Lower lobe of right lung (tissue), 2 donors: ENCODE results near the gene RAF1. TPM values are rescaled to one million over a fixed set of nuclear protein-coding genes. Genes with fewer than 3 reads are reported as not detected.
A peak's percentile ranks its signal among the peaks of the same experiment; 100 is the strongest.

Experiments
- ATAC-seq, 2 donors: fragments of 200-7000 bp; cut with Tn5 transposase; one replicate each; pipeline ENCODE4 v1.9.1; 2020 to 2022; ENCODE audit warnings: mild to moderate bottlenecking in 2 of 2, moderate library complexity in 2 of 2
- DNase-seq: peaks from one replicate; pipeline ENCODE4 v3.0.0-alpha.2; 2020
- H3K27ac ChIP-seq: fragments of 200-600 bp; one replicate; pipeline ENCODE4 v1.8.0; 2022
- H3K27me3 ChIP-seq: fragments of 200-600 bp; one replicate; pipeline ENCODE4 v1.8.0; 2022; ENCODE audit warnings: low read depth
- H3K36me3 ChIP-seq: fragments of 200-600 bp; one replicate; pipeline ENCODE4 v1.8.0; 2022; ENCODE audit warnings: mild to moderate bottlenecking
- H3K4me1 ChIP-seq: fragments of 200-600 bp; one replicate; pipeline ENCODE4 v1.8.0; 2022
- H3K4me3 ChIP-seq: fragments of 200-600 bp; one replicate; pipeline ENCODE4 v1.8.0; 2022; ENCODE audit warnings: mild to moderate bottlenecking
- H3K9me3 ChIP-seq: fragments of 200-600 bp; one replicate; pipeline ENCODE4 v1.8.0; 2022
- CTCF ChIP-seq: fragments of 200-600 bp; IDR thresholded peaks from one replicate; pipeline ENCODE4 v1.8.0; 2022; ENCODE audit warnings: antibody characterized with exemption, mild to moderate bottlenecking
- intact Hi-C: fragments of 100-400 bp; cut with DNase I; formaldehyde crosslinking; loops from one replicate; pipeline ENCODE4 v1.11.0; 2022
- total RNA-seq: library from RNA; stranded (reverse); fragmentation: NEBNext Ultra II Directional; extraction: Animal tissue kit (Norgen Biotek cat#: 25700); gene quantifications from one replicate; pipeline ENCODE4 v1.2.1, GENCODE V29; 2021
- donor health status: DM: no; HTN: yes; CAD: no; lungs with severe emphysema.

The RAF1 gene
- total RNA-seq, 1 donor from 2014 or later = 92.7 TPM

- intact Hi-C loops = no loop called here
- ATAC-seq (no peak), DNase-seq (no peak)
- Histone ChIP-seq H3K27ac (no peak overlapping the region), H3K9me3 (no peaks in the 10 kb centered on the region), H3K27me3 (no peaks in the 10 kb centered on the region), H3K4me3 (no peak overlapping the region), H3K4me1 (no peaks in the 10 kb centered on the region), H3K36me3 (peaks cover 100% of the 10 kb centered on the region)
- no peak for TF ChIP-seq CTCF
Observed at GRCh38 chr3:12585970-12586369, 77.9 kb downstream of the RAF1 start.

DNA sequence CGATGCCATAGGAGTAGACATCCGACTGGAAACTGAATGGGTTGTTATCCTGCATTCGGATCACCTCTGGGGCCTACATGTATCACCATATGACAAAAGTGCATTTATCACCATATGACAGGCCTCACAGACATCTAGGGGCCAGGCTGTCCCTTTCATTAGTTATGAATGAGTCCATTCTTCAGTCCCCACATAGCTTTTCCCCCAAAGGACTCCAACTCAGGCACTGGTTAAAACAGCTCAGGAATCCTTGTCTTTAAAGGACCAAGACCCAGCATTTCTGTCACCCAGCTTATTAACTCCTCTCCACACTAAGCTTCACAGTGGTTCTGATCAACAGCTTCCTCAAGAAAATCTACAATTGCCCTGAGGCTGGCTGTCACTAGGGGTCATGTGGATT is 78.7 kb downstream of the RAF1 start:
- no peak for DNase-seq
- TF ChIP-seq CTCF = no peak
- H3K4me1 ChIP-seq = no peaks in the 10 kb centered on the region
- no peak overlapping the region for H3K27ac ChIP-seq
- H3K4me3 ChIP-seq = no peak overlapping the region
- no peaks in the 10 kb centered on the region for H3K27me3 ChIP-seq
- H3K36me3 ChIP-seq = peaks cover 100% of the 10 kb centered on the region
- no peaks in the 10 kb centered on the region for H3K9me3 ChIP-seq
- intact Hi-C loops = no loop called here
- no peak for ATAC-seq

DNA sequence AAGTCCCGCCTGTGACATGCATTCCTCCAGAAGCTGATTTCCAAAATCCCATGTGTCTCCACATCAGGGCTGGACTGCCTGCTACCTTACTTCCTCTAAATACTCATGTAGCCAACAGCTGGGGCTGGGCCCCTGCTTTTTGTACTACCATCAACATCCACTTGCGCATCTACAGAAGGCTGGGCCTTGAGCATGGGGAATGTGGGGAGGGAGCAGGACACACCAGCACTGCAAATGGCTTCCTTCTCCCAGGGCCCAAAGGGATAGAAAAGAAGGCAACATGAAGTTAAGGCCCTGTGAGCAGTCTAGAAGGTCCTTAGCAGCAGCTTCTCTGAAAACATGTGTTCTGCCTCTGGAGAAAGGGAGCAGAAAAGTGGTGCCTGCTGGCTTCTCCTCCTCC is 79.8 kb downstream of the RAF1 start:
- Histone ChIP-seq H3K4me1 (no peaks in the 10 kb centered on the region), H3K27ac (no peak overlapping the region), H3K9me3 (no peaks in the 10 kb centered on the region), H3K27me3 (no peaks in the 10 kb centered on the region), H3K36me3 (peaks cover 99% of the 10 kb centered on the region), H3K4me3 (no peak overlapping the region)
- TF ChIP-seq CTCF = no peak
- intact Hi-C loops = no loop called here
- DNase-seq = no peak
- no peak for ATAC-seq

DNA sequence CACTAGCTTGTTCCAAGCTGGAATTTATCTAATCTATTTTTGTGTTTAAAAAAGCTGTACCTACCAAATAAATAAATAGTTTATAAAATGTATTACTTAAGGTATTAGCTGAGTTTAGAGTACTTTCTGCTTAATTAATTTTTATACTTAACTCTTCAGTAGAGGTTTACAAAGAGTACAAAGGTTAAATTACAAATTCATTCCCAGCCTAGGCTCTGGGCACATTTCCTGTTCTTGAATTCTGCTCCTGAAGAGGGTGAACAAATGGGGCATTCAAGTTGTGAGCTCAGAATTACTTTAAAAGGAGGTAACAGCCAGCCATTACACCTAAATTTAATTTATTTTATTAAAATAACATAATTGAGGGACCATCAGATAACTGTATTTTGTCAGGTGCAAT is 80.6 kb downstream of the RAF1 start:
- no peak overlapping the region for H3K4me3 ChIP-seq
- H3K27me3 ChIP-seq = no peaks in the 10 kb centered on the region
- H3K4me1 ChIP-seq = no peaks in the 10 kb centered on the region
- DNase-seq (no peak), ATAC-seq (no peak)
- no peaks in the 10 kb centered on the region for H3K9me3 ChIP-seq
- H3K36me3 ChIP-seq = peaks cover 99% of the 10 kb centered on the region
- intact Hi-C loops = no loop called here
- no peak overlapping the region for H3K27ac ChIP-seq
- TF ChIP-seq CTCF = no peak

- no peak overlapping the region for H3K27ac ChIP-seq
- no peaks in the 10 kb centered on the region for H3K27me3 ChIP-seq
- intact Hi-C loops = no loop called here
- no peaks in the 10 kb centered on the region for H3K4me1 ChIP-seq
- H3K9me3 ChIP-seq = no peaks in the 10 kb centered on the region
- H3K36me3 ChIP-seq = peaks cover 99% of the 10 kb centered on the region
- TF ChIP-seq CTCF = no peak
- ATAC-seq = no peak
- DNase-seq = no peak
- H3K4me3 ChIP-seq = no peak overlapping the region
Observed at GRCh38 chr3:12582730-12583129, 81.2 kb downstream of the RAF1 start.

DNA sequence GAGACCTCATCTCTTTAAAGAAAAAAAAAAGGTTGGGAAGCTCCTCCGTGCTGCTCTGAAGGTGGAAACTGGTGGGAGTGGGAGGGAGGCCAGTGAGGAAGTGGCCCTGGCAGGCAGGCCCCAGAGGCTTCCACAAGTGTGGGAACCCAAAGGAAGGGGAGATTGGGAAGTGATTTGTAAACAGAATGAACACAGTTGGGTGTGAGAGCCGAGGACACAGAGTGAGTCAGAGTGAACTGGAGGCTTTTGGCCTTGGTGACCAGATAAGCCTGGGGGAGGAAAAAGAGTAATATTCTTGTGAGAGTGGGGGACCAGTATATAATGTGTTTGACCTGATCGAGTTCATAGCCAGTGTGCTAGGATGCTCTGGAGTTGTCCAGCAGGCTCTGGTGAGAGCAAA is 84.0 kb downstream of the RAF1 start:
- Histone ChIP-seq H3K27me3 (no peaks in the 10 kb centered on the region), H3K9me3 (no peaks in the 10 kb centered on the region), H3K36me3 (peaks cover 97% of the 10 kb centered on the region), H3K4me1 (no peaks in the 10 kb centered on the region), H3K27ac (no peak overlapping the region), H3K4me3 (no peak overlapping the region)
- DNase-seq (no peak), ATAC-seq (peak; percentile 16 to 35)
- intact Hi-C loops = no loop called here
- TF ChIP-seq CTCF = no peak
